ENCODE data around the gene C10orf105. TPM values are rescaled to one million over a fixed set of nuclear protein-coding genes. Genes with fewer than 3 reads are reported as not detected.

The C10orf105 gene
- total and polyA plus RNA-seq, 12 donors, result 0.03 to 0.16 (median 0.07) TPM; not detected in 5

DNA sequence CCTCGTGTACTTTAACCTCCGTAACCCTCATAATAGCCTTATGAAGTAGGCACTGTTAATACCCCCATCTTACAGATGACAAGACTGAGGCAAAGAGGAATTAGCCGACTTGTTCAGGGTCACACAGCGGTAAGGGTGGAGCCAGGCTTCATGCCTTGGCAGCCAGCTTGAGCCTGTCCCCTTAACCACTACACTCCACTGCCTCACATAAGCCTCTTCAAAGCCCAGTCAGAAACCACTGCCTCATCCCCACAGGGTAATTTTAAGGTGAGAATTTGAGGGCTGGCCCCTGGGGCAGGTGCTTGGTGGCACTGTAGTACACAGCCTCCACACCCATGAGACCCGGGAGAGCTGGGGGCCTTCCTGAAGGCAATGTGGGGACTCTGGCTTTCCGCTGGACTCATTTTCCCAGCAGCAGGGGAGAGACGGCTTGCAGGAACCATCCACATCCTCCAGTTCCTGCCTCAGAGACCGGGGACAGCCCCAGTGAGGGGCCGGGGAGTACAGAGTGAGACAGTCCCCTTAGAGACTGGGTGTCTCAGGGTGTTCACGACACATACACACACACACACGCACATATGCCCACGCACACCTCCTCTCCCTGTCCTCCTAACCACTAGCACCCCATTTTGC, 7.6 kb upstream of the C10orf105 start:
- intact Hi-C loops (cut with DNase I), result loop anchor here in 6 of 10 donors (5.0 kb wide), 1 partner anchor 45 kb away; the partner anchor contains the start of gene VSIR (in 6 of the 6)
- Histone ChIP-seq H3K36me3 (no peaks in the 10 kb centered on the region), H3K4me1 (peaks cover 13 to 59% (median 44%) of the 10 kb centered on the region in 9 donors), H3K27me3 (no peaks in the 10 kb centered on the region), H3K4me3 (peak overlapping the region in 1 of 10 donors; percentile 2), H3K9me3 (no peaks in the 10 kb centered on the region), H3K27ac (peak overlapping the region; percentile 39 to 93 (median 77))
- 63 to 75% methylated on average over 12 of the region's 12 CpGs for WGBS, 2 donors
- no peak for DNase-seq
- ATAC-seq, result peak in 6 of 8 donors; percentile 4 to 27 (median 13)
- TF ChIP-seq, protein P1, sequence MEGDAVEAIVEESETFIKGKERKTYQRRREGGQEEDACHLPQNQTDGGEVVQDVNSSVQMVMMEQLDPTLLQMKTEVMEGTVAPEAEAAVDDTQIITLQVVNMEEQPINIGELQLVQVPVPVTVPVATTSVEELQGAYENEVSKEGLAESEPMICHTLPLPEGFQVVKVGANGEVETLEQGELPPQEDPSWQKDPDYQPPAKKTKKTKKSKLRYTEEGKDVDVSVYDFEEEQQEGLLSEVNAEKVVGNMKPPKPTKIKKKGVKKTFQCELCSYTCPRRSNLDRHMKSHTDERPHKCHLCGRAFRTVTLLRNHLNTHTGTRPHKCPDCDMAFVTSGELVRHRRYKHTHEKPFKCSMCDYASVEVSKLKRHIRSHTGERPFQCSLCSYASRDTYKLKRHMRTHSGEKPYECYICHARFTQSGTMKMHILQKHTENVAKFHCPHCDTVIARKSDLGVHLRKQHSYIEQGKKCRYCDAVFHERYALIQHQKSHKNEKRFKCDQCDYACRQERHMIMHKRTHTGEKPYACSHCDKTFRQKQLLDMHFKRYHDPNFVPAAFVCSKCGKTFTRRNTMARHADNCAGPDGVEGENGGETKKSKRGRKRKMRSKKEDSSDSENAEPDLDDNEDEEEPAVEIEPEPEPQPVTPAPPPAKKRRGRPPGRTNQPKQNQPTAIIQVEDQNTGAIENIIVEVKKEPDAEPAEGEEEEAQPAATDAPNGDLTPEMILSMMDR (IDR thresholded peaks at IDR 0.05), result no peak

DNA sequence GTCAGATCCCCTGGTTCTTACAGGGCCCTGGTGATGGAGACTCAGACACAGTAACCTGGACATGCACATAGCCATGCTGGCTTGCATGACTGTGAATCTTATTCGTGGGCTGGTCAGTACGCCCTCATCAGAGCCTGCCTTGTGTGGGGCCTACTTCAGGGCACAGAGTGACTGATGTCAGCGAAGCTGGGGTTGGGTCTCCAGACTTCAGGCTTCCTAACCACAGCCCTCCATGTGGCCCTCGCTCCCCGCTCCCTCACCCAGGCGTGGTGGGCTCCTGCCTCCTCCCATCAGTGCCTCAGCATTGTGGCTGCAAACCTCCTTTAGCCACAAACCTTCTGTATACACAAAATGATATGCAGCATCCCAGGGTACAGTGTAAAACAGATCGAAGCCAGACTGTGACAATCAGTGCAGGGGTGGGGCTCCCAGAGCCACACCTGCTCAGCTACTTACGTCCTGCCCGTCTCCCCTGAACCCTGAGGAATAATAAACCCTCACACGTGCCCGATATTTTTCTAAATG, 7.1 kb upstream of the C10orf105 start:
- no peaks in the 10 kb centered on the region for H3K27me3 ChIP-seq
- no peak for ATAC-seq
- H3K9me3 ChIP-seq, result no peaks in the 10 kb centered on the region
- no peaks in the 10 kb centered on the region for H3K36me3 ChIP-seq
- peak overlapping the region in 7 of 10 donors; percentile 74 to 93 (median 82) for H3K27ac ChIP-seq
- TF ChIP-seq, protein P1 (IDR thresholded peaks at IDR 0.05), result no peak
- H3K4me3 ChIP-seq, result no peak overlapping the region
- intact Hi-C loops (cut with DNase I), result loop anchor here in 6 of 10 donors (5.0 kb wide), 1 partner anchor 46 kb away; the partner anchor contains the start of gene VSIR (in 6 of the 6)
- peaks cover 13 to 56% (median 44%) of the 10 kb centered on the region in 9 donors for H3K4me1 ChIP-seq
- no peak for DNase-seq
- 87 to 91% methylated on average over 11 of the region's 11 CpGs for WGBS, 2 donors

DNA sequence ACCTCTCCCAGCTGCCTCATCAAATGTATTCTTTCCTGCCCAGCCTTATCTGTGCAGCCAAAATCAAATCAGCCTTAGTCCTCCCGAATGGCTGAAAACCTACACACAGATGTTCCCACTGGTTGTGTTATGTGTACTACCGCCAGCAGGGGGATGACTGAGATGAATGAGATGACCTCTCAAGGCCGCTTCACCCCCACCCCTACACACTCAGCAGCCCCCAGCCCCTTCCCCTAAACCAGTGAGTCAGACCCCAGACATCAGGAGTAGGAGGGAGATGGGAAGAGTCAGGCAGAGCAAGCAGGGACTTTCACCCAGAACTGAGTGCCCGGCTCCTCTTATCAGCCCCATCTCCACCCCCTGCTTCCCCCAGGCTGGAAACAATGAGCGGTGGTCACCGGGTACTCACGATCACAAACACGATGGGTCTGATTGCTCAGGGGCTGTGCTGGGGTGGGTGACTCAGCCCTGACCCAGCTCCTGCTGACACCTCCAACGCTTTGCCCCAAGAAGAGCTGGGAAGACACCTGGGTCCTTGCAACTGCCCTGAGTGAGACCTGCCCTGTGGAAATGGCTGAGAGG, 6.5 kb upstream of the C10orf105 start:
- TF ChIP-seq, protein P1 (IDR thresholded peaks at IDR 0.05), result peak in 6 of 9 donors; percentile 14 to 44 (median 26)
- ATAC-seq (no peak), DNase-seq (no peak)
- WGBS, 2 donors, result 65 to 66% methylated on average over 9 of the region's 9 CpGs
- intact Hi-C loops (cut with DNase I), result loop anchor here in 6 of 10 donors (5.0 kb wide), 1 partner anchor 46 kb away; the partner anchor contains the start of gene VSIR (in 6 of the 6)
- no peak overlapping the region for H3K4me3 ChIP-seq
- peak overlapping the region in 5 of 10 donors; percentile 78 to 93 (median 84) for H3K27ac ChIP-seq
- H3K27me3 ChIP-seq, result no peaks in the 10 kb centered on the region
- peaks cover 13 to 55% (median 44%) of the 10 kb centered on the region in 9 donors for H3K4me1 ChIP-seq
- H3K9me3 ChIP-seq, result no peaks in the 10 kb centered on the region
- H3K36me3 ChIP-seq, result no peaks in the 10 kb centered on the region

DNA sequence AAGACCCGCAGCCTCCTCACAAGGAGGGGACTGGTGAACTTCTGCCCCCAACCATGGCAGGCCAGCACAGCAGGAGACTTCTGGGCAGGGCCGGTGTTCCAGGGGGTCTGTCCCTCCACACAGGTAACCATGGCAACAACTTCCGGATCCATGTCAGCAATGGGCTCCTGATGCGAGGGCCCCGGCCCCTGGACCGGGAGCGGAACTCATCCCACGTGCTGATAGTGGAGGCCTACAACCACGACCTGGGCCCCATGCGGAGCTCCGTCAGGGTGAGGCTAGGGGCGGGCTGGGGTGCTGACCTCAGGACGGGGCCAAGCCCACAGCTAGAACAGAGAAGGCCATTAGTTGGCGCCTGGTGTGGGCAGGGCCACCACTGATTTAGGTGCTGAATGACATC, 5.7 kb upstream of the C10orf105 start:
- peaks cover 13 to 50% (median 44%) of the 10 kb centered on the region in 9 donors for H3K4me1 ChIP-seq
- 95% methylated on average over 14 of the region's 14 CpGs for WGBS, 2 donors
- no peak for DNase-seq
- H3K27me3 ChIP-seq, result no peaks in the 10 kb centered on the region
- H3K36me3 ChIP-seq, result no peaks in the 10 kb centered on the region
- H3K4me3 ChIP-seq, result no peak overlapping the region
- H3K27ac ChIP-seq, result peak overlapping the region in 1 of 10 donors; percentile 93
- intact Hi-C loops (cut with DNase I), result loop anchor here in 6 of 10 donors (5.0 kb wide), 1 partner anchor 47 kb away; the partner anchor contains the start of gene VSIR (in 6 of the 6)
- ATAC-seq, result no peak
- TF ChIP-seq, protein P1 (IDR thresholded peaks at IDR 0.05), result no peak
- no peaks in the 10 kb centered on the region for H3K9me3 ChIP-seq

Data from heart right ventricle (tissue), 16 donors.